Epithelial cell of proximal tubule (primary cell): ENCODE results near the gene SCAPER. TPM values are rescaled to one million over a fixed set of nuclear protein-coding genes. Genes with fewer than 3 reads are reported as not detected.

Experiments used
- DNase-seq: peaks from one replicate; pipeline ENCODE4 v3.0.0-alpha.2; 2011; ENCODE audit warnings: low read depth
- H3K4me3 ChIP-seq: 2 replicates; pipeline ENCODE4 v1.5.1; 2011; ENCODE audit warnings: low read depth, mild to moderate bottlenecking, low read length
- CTCF ChIP-seq: conservative IDR thresholded peaks from 2 replicates; pipeline ENCODE4 v1.5.1; 2012; ENCODE audit warnings: low read depth, mild to moderate bottlenecking, low read length
- total RNA-seq: library from RNA; depleted of rRNA; stranded (reverse); fragments of >200 nt; gene quantifications from 2 replicates; pipeline ENCODE4 v1.2.3, GENCODE V29; 2015

The SCAPER gene
- total RNA-seq, 1 donor from 2014 or later, result 13.3 TPM

DNA sequence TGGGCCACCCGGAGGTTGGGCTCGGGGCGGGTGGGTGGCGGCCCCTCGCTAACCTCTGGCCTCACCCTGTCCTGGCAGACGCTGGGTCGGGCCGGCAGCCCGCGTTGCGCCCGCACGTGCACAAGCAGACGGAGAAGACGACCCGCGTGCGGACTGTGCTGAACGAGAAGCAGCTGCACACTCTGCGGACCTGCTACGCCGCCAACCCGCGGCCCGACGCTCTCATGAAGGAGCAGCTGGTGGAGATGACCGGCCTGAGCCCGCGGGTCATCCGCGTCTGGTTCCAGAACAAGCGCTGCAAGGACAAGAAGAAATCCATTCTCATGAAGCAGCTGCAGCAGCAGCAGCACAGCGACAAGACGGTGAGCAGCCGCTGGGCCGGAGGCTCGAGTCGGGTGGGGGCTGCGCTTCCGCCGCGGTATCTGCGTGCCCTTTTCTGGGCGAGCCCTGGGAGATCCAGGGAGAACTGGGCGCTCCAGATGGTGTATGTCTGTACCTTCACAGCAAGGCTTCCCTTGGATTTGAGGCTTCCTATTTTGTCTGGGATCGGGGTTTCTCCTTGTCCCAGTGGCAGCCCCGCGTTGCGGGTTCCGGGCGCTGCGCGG lies 564.8 kb downstream of the SCAPER start:
- H3K4me3 ChIP-seq, result peak overlapping the region; percentile 28
- DNase-seq, result no peak
- TF ChIP-seq CTCF, result no peak

DNA sequence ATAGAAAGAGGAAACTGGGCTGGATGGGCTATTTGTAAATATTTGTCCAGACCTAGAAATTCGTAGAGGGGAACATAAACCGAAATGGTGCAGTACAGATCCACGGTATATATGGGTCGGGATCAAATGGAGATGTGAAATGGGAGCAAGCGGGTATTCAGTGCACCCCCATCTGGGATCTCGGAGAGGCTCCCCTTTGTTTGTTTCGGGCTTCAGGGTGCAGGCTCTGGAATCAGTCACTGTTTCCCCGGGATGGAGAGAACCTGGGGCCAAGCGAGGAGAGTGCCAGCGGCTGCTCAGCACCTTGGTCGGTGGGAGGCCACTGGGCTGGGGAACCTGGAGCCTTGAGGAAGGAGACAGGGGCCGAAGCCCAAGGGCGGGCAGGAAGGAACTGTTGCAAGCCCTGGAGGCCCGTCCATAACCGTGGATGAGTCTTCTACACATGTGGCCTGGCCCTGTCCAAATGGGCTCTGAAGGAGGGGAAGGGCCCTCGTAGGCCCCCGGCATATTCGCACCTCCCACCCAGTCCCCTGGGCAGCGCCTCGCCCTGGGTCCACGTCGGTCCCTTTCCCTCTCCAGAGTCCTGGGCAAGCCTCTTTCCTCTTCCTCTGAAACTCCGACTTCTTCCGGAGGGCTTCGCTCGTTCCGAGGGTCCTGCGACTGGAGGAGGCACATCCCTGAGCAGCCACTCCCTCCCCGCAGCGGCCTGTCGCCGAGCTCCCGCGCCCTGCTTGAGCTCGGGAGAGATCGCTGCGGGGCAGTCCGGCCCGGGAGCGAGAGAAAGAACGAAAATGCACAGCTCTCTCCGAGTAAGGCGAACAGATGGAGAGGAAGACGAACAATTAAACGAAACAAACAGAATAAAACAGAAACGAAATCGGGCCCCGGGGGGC lies 565.6 kb downstream of the SCAPER start:
- no peak for TF ChIP-seq CTCF
- no peak for DNase-seq
- peak overlapping the region; percentile 28 for H3K4me3 ChIP-seq

- no peak for DNase-seq
- TF ChIP-seq CTCF, result no peak
- no peak overlapping the region for H3K4me3 ChIP-seq
These were observed 566.4 kb downstream of the SCAPER start for GRCh38 chr15:76338486-76339304.

- no peak overlapping the region for H3K4me3 ChIP-seq
- DNase-seq, result no peak
- no peak for TF ChIP-seq CTCF
These were observed 567.2 kb downstream of the SCAPER start for GRCh38 chr15:76337696-76338485.

DNA sequence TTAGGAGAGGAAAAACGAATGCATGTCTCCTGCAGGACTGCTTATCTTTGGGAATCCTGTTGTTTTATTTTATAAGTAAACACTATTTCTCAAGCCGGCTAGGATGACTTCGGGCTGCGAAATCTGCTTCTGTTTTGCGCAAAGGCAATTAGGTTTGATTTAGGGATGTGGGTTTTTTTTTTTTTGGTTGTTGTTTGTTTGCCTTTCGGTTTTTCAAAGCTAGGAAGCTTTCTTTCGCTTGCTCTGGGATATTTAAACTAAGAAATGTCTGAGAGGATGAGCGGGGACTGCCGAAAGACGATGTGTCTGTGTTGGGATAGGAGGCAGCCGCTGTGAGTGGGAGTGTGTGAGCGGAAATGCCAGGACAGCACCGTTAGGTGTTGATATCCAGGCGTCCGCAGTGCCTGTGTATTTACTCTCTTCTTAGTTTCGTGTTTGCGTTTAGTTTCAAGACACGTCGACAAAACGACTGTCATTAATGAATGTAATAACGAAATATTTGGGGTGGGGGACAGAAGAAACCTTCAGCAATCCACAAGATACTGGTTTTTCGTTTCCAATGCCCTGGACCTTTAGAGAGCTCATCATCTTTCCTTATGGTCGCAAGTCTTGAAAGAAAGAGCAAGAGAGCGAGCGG lies 568.0 kb downstream of the SCAPER start:
- no peak for TF ChIP-seq CTCF
- no peak overlapping the region for H3K4me3 ChIP-seq
- DNase-seq, result no peak
